Lower leg skin (tissue), 4 donors: Measurements from ENCODE around the gene SELP. TPM values are rescaled to one million over a fixed set of nuclear protein-coding genes. Genes with fewer than 3 reads are reported as not detected.

ENCODE experiments used
- DNase-seq, 2 donors: peaks; one replicate each; pipeline ENCODE4 v3.0.0-alpha.2; 2019; ENCODE audit warnings: low spot score in 2 of 2
- H3K4me3 ChIP-seq: fragments of 200-600 bp; sonication (generic); 2 replicates; pipeline ENCODE4 v1.5.1; 2017; ENCODE audit warnings: mild to moderate bottlenecking, low read depth; ENCODE audit not compliant: poor library complexity, severe bottlenecking
- POLR2A ChIP-seq, 2 donors: fragments of 450-650 bp; IDR thresholded peaks; one replicate each; pipeline ENCODE4 v1.6.1; 2016 to 2017; ENCODE audit warnings: antibody characterized with exemption in 2 of 2, mild to moderate bottlenecking in 1 of 2, moderate library complexity in 1 of 2
- WGBS, 2 donors: methylation state at CpG; one replicate each; pipeline ENCODE4 v1.1.5; 2018; 5-methylcytosine and 5-hydroxymethylcytosine counted together
- intact Hi-C: fragments of 100-400 bp; cut with DNase I; formaldehyde crosslinking; loops from one replicate; pipeline ENCODE4 v1.15.0; 2023; ENCODE audit warnings: low total_unique reads
- total RNA-seq, 4 donors: library from RNA; depleted of rRNA; stranded (reverse); fragments of >200 nt; gene quantifications; one replicate each; pipeline ENCODE4 v1.1.0, GENCODE V29; 2016
- TF ChIP-seq, protein P1 (sequence below), 3 donors: fragments of 450-650 bp; IDR thresholded peaks; one replicate each; pipeline ENCODE4 v1.5.1; 2016; ENCODE audit warnings: antibody characterized with exemption in 3 of 3, mild to moderate bottlenecking in 3 of 3, moderate library complexity in 2 of 3

SELP gene
- total RNA-seq, 4 donors from 2014 or later, result 0.30 to 8.5 (median 0.54) TPM

DNA sequence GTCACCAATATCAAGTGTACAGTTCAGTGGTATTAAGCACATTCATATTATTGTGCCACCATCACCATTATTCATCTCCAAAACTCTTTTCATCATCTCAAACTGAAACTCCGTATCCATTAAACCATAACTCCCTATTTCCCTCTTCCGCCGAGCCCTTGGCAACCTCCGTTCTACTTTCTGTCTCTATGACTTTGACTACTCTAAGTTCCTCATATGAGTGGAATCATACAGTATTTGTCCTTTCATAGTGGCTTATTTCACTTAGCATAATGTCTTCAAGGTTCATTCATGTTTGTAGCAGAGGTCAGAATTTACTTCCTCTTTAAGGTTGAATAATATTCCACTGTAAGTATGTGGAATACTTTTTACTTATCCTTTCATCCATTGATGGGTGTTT is 21.7 kb downstream of the SELP start:
- no peak overlapping the region for H3K4me3 ChIP-seq
- no peak for DNase-seq
- intact Hi-C loops, result no loop called here
- no peak for TF ChIP-seq POLR2A (IDR thresholded peaks at IDR 0.05)
- TF ChIP-seq, protein P1, sequence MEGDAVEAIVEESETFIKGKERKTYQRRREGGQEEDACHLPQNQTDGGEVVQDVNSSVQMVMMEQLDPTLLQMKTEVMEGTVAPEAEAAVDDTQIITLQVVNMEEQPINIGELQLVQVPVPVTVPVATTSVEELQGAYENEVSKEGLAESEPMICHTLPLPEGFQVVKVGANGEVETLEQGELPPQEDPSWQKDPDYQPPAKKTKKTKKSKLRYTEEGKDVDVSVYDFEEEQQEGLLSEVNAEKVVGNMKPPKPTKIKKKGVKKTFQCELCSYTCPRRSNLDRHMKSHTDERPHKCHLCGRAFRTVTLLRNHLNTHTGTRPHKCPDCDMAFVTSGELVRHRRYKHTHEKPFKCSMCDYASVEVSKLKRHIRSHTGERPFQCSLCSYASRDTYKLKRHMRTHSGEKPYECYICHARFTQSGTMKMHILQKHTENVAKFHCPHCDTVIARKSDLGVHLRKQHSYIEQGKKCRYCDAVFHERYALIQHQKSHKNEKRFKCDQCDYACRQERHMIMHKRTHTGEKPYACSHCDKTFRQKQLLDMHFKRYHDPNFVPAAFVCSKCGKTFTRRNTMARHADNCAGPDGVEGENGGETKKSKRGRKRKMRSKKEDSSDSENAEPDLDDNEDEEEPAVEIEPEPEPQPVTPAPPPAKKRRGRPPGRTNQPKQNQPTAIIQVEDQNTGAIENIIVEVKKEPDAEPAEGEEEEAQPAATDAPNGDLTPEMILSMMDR (IDR thresholded peaks at IDR 0.05), result no peak
- 83 to 93% methylated on average over 4 of the region's 4 CpGs for WGBS, 2 donors

DNA sequence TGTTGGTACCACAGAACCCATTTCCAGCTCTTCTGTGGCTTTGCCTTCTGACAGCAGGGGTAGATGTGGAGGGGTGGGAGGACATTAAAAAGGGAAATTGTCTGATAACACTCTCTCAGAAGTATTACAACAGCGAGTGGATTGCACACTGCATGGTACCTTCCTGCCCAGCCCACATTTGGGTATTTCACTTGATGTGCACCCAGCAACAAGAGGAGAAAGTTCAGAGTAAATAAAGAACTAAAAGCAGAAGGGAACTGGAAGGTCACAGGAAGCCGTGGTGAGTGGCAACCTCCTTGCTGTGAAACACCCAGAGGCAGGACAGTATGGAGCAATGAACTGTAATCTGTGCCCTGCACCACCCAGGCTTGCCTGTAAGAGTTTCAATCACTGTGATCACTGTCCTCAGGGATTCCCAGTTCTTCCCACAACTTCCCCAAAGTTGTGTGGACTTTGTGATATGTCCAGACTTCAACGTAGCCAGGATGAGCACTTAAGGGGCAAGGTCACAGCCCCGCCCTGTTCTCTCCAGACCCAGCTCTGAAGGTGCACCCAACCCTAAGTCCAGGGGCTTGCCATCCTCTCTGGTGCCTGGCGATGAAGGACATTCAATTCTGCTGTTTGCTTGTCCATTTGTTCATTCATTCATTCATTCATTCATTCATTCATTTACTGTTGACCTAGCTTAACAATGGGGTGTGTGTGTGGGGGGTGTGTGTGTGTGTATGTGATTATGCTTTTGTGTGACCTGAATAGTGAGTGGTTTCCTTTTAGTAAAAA is 25.0 kb downstream of the SELP start:
- TF ChIP-seq, protein P1 (IDR thresholded peaks at IDR 0.05), result no peak
- no peak for TF ChIP-seq POLR2A (IDR thresholded peaks at IDR 0.05)
- intact Hi-C loops, result no loop called here
- H3K4me3 ChIP-seq, result no peak overlapping the region
- no peak for DNase-seq
- WGBS, 2 donors, result 61 to 62% methylated on average over 5 of the region's 5 CpGs

DNA sequence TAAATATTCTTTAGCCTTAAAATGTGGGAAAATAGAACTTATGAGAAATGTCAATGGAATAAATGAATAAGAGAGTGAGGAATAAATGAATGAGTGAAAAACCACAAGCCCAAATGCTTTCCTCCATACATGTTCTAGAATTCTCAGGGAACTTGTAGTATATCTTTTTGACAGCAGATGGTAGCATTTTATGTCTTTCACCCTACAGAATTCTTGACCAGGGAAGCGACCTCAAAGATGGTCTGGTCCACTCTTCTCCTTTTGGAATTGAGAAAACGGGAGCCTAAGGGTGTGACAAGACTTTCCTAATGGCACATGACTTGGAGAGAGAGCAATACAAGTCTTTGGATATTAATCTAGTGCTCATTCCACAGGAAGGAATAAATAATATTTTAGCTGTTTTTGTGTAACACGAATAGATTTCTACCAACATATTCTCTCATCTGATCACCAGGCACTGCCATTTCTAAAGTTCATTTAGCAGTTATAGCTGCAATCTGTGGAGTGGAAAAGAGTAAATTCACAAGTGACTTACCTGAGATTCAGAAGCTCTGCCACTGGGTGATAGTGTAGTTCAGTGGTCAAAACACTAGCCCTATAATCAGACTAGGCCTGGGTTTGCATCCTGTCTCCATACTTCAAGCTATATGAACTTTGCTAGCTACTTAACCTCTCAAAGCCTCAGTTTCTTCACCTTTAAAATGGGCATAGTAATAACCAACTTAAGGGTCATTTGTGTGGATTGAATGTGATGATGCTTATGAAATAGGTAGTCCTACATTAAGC is 28.6 kb downstream of the SELP start:
- H3K4me3 ChIP-seq, result no peak overlapping the region
- TF ChIP-seq POLR2A (IDR thresholded peaks at IDR 0.05), result no peak
- TF ChIP-seq, protein P1 (IDR thresholded peaks at IDR 0.05), result no peak
- intact Hi-C loops, result no loop called here
- 32% methylated on average over 3 of the region's 3 CpGs for WGBS, 2 donors
- DNase-seq, result no peak

DNA sequence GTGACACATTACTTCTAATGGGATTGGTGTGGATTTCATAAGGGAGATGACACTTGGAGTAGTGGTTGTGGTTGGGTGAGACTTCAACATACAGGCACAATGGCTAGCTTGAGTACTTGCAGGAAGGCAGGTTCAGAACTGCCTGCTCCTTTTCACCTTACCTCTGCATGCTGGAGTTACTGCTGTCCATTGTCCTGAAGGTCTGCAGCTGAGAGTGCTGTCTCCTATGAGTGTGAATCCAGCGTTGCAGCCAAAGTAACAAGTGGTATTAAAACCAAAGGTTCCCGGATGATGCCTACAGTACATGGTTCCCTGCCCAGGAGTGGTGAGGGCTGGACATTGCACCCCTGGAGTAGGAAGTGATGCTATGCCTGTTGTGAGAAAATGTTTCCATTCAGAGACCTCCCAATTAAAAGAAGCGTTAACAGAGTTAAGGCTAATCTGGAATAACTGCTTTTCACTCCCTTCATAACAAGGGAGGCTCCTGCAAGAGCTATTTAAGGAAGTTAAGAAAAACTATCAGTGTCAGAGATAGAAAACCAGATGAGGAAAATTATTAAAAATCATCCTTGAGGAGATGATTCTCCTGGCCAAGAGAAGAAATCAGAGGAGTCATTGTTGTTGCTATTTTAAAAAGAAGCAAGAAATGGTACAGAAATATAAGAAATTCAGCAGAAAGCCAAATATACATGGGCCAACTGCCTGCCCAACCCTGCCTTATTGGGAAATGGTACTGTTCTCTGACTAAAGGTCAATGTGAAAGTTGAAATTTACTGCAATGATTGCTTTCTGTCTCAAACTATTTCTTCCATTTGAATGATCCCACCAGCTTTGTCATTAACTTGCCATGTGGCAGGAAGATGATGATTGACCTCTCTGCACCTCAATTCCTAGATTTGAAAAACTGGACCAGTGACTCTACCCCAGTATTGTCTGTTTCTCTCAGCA is 33.9 kb downstream of the SELP start:
- TF ChIP-seq POLR2A (IDR thresholded peaks at IDR 0.05), result no peak
- TF ChIP-seq, protein P1 (IDR thresholded peaks at IDR 0.05), result no peak
- H3K4me3 ChIP-seq, result no peak overlapping the region
- DNase-seq, result no peak
- 45 to 47% methylated on average over 3 of the region's 3 CpGs for WGBS, 2 donors
- intact Hi-C loops, result loop anchor here (5.0 kb wide), 1 partner anchor 801 kb away; no protein-coding TSS in a partner anchor

DNA sequence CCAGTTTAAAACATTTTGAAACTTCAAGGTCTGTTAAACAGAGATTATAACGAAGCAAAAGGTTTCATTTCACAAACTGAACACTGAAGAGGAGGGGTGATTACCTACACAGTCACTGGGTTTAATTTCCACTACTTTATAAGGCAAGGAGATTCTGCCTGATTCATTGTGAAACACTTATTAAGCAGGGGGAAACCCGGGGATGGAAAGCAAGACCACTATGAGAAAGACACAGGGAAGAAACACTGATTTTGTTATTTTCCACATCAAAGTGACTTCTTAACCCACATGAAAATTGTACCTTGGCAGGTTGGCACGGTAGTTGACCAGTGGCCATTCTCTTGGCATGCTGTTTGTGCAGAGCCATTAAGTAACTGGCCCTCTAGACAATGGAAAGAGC is 35.5 kb downstream of the SELP start:
- H3K4me3 ChIP-seq, result no peak overlapping the region
- TF ChIP-seq, protein P1 (IDR thresholded peaks at IDR 0.05), result no peak
- TF ChIP-seq POLR2A (IDR thresholded peaks at IDR 0.05), result no peak
- no peak for DNase-seq
- intact Hi-C loops, result no loop called here
- 67 to 70% methylated on average over 3 of the region's 3 CpGs for WGBS, 2 donors
